NCI-H1436 treated with DMSO at 0.1 percent for 48 hours (cell line): Measurements from ENCODE around the gene CPM.
"Not testable (repeated sequence)": the region's sequence is repeated elsewhere in the genome, so short reads cannot be mapped to it uniquely, and the experiment has no call there.

Experiments
- DNase-seq: peaks from one replicate; lab custom pipeline; 2025; lab: John Stamatoyannopoulos, UW

The CPM gene

GRCh38 chr12:68807274-68807575, 125.7 kb downstream of the CPM start:
- DNase-seq: not testable (repeated sequence)

- no peak for DNase-seq
Observed at GRCh38 chr12:68806488-68807237, 126.3 kb downstream of the CPM start.

DNA sequence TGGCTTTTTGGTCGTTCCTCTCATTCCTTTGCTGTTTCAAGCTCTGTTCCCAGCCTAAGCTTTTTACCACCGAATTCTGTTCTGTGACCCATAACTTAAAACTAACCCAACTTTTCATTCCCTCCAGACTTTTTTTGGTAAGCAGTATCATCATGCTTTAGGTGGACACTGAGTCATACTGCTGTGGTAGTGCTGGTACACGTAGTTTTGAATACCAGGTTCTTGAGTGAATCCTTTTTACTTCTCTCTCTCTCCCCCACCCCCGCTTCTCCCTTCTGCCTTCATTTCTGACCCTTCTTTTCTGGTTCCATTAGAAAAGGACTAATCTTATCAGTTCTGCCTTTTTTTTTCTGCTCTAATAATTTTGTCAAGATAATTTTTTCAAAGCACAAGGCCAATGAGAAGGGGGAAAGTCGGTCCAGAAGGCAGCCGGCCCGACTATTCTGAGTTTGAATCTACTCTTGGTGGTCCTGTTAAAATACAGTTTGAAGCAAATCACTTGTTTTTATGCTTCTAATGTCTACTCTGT, 127.3 kb downstream of the CPM start:
- no peak for DNase-seq

DNA sequence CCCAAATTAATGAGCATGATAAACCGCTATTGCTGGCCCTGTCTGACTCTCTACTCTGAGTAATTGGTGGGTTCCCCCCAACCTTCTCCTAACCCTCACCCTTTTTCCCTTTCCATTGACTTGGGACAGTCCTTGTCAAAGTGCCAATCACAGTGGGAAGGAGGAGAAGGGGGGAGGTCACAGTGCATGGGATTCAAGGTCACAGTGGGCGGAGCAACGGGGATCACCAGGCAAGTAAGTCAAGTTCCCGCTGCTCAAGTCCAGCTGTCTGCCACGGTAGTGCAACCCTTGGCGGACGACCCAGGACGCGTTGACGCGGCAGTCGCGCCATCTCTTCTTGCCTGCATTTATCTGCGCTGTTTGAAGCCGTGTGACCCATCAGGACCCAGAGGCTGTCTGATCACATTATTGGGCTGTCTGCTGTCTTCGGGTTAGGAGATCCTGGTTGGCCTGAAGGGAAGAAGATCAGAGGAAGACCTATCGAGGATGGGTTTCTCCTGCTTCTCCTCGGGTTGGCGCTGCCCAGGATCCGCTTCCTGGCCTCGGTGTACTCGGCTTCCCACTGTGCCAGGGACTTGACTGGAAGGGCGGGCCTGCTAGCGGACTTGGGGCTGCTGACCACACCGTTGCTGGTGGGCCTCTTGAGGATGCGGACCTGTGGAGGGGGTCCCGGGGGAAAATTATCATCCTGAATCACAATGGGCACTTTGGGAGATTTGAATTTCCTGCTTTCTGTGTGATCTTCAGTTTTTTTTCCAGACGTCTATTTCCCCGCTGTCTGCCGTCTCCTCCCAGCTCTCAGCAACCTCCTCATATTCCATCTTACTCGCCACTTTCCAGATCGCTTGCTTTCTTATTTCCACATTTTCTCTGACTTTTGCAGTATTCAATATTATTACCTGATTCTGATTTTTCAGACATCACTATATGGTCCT, 128.0 kb downstream of the CPM start:
- DNase-seq: no peak

DNA sequence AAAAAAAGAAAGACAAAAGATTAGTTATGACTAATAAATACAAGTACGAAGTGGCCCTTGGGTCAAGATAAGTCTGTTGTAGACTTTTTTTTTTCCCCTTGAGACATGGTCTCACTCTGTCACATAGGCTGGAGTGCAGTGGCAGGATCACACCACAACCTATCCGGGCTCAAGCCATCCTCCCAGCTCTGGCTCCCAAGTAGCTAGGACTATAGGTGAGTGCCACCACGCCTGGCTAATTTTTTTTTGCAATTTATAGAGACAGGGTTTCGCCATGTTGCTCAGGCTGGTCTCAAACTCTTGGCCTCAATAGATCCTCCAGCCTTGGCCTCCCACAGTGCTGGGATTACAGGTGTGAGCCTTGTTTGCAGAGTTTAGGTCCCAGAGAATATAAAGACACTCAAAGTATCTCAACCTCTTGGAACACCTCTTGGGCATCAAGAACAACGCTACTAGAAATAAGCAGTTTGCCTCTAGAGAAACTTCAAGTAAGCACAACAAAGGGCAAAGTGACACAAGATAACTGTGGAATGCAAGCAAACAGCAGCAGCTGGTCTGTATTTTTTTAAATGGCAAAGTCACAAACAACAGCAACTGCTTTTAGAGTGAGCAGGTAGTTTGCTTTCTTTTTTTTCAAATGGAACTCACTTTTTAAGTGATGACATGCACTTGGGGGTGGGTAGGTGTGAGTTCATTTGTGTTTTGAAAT, 128.9 kb downstream of the CPM start:
- DNase-seq: no peak

DNA sequence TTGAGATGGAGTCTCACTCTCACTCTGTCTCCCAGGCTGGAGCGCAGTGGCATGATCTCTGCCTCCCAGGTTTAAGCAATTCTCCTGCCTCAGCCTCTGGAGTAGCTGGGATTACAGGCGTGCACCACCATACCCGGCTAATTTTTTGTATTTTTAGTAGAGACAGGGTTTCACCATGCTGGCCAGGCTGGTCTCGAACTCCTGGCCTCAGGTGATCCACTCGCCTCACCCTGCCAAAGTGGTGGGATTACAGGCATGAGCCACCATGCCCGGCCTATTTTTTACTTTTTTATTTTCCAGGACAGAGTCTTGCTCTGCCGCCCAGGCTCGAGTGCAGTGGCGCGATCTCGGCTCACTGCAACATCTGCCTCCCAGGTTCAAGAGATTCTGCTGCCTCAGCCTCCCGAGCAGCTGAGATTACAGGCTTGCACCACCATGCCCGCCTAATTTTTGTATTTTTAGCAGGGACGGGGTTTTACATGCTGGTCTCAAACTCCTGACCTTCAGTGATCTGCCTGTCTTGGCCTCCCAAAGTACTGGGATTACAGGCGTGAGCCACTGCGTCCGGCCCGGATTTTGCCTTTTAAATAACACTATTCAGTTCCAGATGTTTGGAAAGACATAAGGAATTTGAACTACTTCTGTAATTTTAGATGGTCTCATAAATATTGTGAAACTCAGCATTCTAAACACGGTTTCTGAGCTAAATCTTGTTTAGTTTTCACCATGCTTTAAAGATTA, 129.9 kb downstream of the CPM start:
- not testable (repeated sequence) for DNase-seq

DNA sequence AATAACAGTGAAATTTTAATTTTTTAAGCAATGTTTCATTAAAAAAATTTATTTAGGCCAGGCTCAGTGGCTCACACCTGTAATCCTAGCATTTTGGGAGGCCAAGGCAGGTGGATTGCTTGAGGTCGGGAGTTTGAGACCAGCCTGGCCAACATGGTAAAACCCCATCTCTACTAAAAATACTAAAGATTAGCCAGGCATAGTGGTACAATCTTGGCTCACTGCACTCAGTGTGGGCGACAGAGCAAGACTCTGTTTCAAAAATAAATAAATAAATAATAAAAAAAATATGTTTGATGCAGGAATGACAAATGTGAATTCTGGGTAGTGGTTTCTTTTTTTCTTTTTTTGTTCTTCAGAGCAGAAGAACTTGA, 130.6 kb downstream of the CPM start:
- DNase-seq: not testable (repeated sequence)
